HepG2 (cell line): Measurements from ENCODE around the gene DHRS7. TPM values are rescaled to one million over a fixed set of nuclear protein-coding genes. Genes with fewer than 3 reads are reported as not detected.

ENCODE experiments used
- ATAC-seq: fragments of 200-7000 bp; cut with Tn5 transposase; 3 replicates; pipeline ENCODE4 v1.9.1; 2020; ENCODE audit warnings: mild to moderate bottlenecking, moderate library complexity
- BruUV-seq: library from RNA; stranded (reverse); fragments of 400-500 nt; replicated peaks from 2 replicates; lab custom pipeline; 2021; lab: Mats Ljungman, UMichigan
- CTCF ChIA-PET: fragments of 300-600 bp; formaldehyde crosslinking; extraction: SDS; loops from one replicate; lab custom pipeline; 2021; ENCODE audit warnings: low total read pairs, inconsistent platforms, low intra/inter-chr PET ratio; lab: Yijun Ruan, JAX
- POLR2A ChIA-PET: fragments of 350-600 bp; sonication (Branson Sonifier 250); formaldehyde crosslinking; loops from one replicate; lab custom pipeline; 2020; ENCODE audit warnings: antibody characterized with exemption, inconsistent platforms; lab: Yijun Ruan, JAX
- DNase-seq: peaks from one replicate; pipeline ENCODE4 v3.0.0-alpha.2; 2015; ENCODE audit warnings: low spot score
- FAIRE-seq: peaks from 3 replicates; lab custom pipeline; 2011; peaks lifted over from hg19 to GRCh38; lab: Jason Lieb, UNC
- H2AFZ ChIP-seq: one replicate; pipeline ENCODE4 v1.6.1; 2011; ENCODE audit warnings: low read length, inconsistent platforms
- H3K27ac ChIP-seq: fragments of 300-600 bp; 3 replicates; pipeline ENCODE4 v1.8.0; 2011; ENCODE audit warnings: mixed run types, mild to moderate bottlenecking, mixed read lengths, low read length, inconsistent platforms; ENCODE audit not compliant: insufficient read depth; ENCODE audit errors: extremely low read length
- H3K27me3 ChIP-seq, 2 experiments: fragments of 200-600 bp in 1 of 2; 2 replicates in 1 of 2; 3 replicates in 1 of 2; pipeline versions ENCODE4 v1.6.0 to v1.8.0; 2011; ENCODE audit warnings: low read length in 2 of 2, mild to moderate bottlenecking in 2 of 2, moderate library complexity in 2 of 2, inconsistent platforms in 1 of 2; ENCODE audit not compliant: insufficient read depth in 2 of 2, control insufficient read depth in 1 of 2
- H3K36me3 ChIP-seq, 2 experiments: fragments of 200-600 bp in 1 of 2; replicated peaks in 1 of 2; 2 replicates in 1 of 2; 3 replicates in 1 of 2; pipeline versions ENCODE4 v1.5.1 to v1.8.0; 2011; ENCODE audit warnings: low read length in 2 of 2, inconsistent platforms in 1 of 2; ENCODE audit not compliant: insufficient read depth in 2 of 2, control insufficient read depth in 1 of 2
- H3K4me1 ChIP-seq: 2 replicates; pipeline ENCODE4 v1.5.1; 2012; ENCODE audit warnings: low read length, inconsistent platforms; ENCODE audit not compliant: insufficient read depth
- H3K4me2 ChIP-seq: 2 replicates; pipeline ENCODE4 v1.6.0; 2011; ENCODE audit warnings: low read depth, low read length, inconsistent platforms
- H3K4me3 ChIP-seq, 3 experiments: fragments of 200-600 bp in 1 of 3; sonication (generic), shearing (Covaris generic) in 1 of 3; replicated peaks in 1 of 3; 2 replicates each; pipeline ENCODE4 v1.5.1; 2011 to 2016; ENCODE audit warnings: low read length in 3 of 3, inconsistent platforms in 2 of 3, low read depth in 2 of 3, mild to moderate bottlenecking in 2 of 3, control low read depth in 1 of 3, mixed read lengths in 1 of 3; ENCODE audit not compliant: insufficient read depth in 1 of 3
- H3K79me2 ChIP-seq: one replicate; pipeline ENCODE4 v1.6.1; 2011; ENCODE audit warnings: low read length, inconsistent platforms; ENCODE audit not compliant: insufficient read depth
- H3K9ac ChIP-seq: 2 replicates; pipeline ENCODE4 v1.6.0; 2011; ENCODE audit warnings: mild to moderate bottlenecking, low read depth, low read length, inconsistent platforms; ENCODE audit not compliant: insufficient read depth
- H3K9me3 ChIP-seq: 2 replicates; pipeline ENCODE4 v1.5.1; 2012; ENCODE audit warnings: mild to moderate bottlenecking, low read length
- H4K20me1 ChIP-seq: 2 replicates; pipeline ENCODE4 v1.6.0; 2011; ENCODE audit warnings: inconsistent platforms, mild to moderate bottlenecking, low read length, moderate library complexity; ENCODE audit not compliant: insufficient read depth
- CREB1 ChIP-seq, 2 experiments: fragments of 450-650 bp in 1 of 2; IDR thresholded peaks; 2 replicates each; pipeline ENCODE4 v1.6.1; 2016 to 2017; ENCODE audit warnings: control low read depth in 1 of 2, mild to moderate bottlenecking in 1 of 2, missing compliant biosample characterization in 1 of 2, missing genetic modification characterization in 1 of 2
- ZMYM2 ChIP-seq: sonication (generic); formaldehyde crosslinking; IDR thresholded peaks from 2 replicates; pipeline ENCODE4 v1.8.0; 2022; ENCODE audit warnings: mild to moderate bottlenecking, missing genetic modification reagents
- ZNF891 ChIP-seq: sonication (generic); formaldehyde crosslinking; IDR thresholded peaks from 2 replicates; pipeline ENCODE4 v1.5.0; 2020; ENCODE audit warnings: mild to moderate bottlenecking, missing genetic modification reagents
- WGBS: methylation state at CpG from one replicate; pipeline ENCODE4 v1.1.6; 2017; ENCODE audit warnings: low lambda C conversion rate; 5-methylcytosine and 5-hydroxymethylcytosine counted together
- in situ Hi-C: cut with HindIII; loops from 2 replicates; pipeline ENCODE4 v1.10.0; 2017; ENCODE audit warnings: low pct_unique_long_range_greater_than_20kb; ENCODE audit not compliant: extremely low pct_ligation_motif_present
- intact Hi-C: fragments of 100-400 bp; cut with micrococcal nuclease; formaldehyde crosslinking; loops from one replicate; pipeline ENCODE4 v1.10.0; 2022; ENCODE audit not compliant: unreplicated experiment
- polyA plus RNA-seq, 8 experiments: library from polyadenylated mRNA; depleted of rRNA in 3 of 8; stranded (reverse) in 7 of 8; unstranded in 1 of 8; fragments of >200 nt; fragmentation: Illumina TruSeq in 4 of 8; extraction: Trizol in 4 of 8; gene quantifications; 2 replicates each; pipeline versions ENCODE4 v1.2.1 to v1.2.3, GENCODE V29; 2011 to 2016; ENCODE audit warnings: low read depth in 4 of 8, missing spikeins in 1 of 8, mixed read lengths in 1 of 8; ENCODE audit not compliant: insufficient read depth in 1 of 8
- total RNA-seq, 5 experiments: library from RNA; depleted of rRNA; stranded (reverse); fragments of >200 nt; fragmentation: Illumina TruSeq; extraction: Trizol; gene quantifications; 2 replicates each; pipeline ENCODE4 v1.2.3, GENCODE V29; 2016; ENCODE audit warnings: low read depth in 1 of 5
- TF ChIP-seq, protein P1 (sequence below): sonication (generic); formaldehyde crosslinking; IDR thresholded peaks from 2 replicates; pipeline ENCODE4 v1.4.0; 2020; ENCODE audit warnings: missing genetic modification reagents
- TF ChIP-seq, protein P2 (sequence below): sonication (generic); formaldehyde crosslinking; IDR thresholded peaks from 2 replicates; pipeline ENCODE4; 2020; ENCODE audit warnings: missing genetic modification reagents, mild to moderate bottlenecking, borderline replicate concordance

The DHRS7 gene
- total and polyA plus RNA-seq, 2 of the 13 experiments (the other 11 are each of a cell fraction or from before 2014, with no cell fraction given) = 20.8 to 44.4 TPM

DNA sequence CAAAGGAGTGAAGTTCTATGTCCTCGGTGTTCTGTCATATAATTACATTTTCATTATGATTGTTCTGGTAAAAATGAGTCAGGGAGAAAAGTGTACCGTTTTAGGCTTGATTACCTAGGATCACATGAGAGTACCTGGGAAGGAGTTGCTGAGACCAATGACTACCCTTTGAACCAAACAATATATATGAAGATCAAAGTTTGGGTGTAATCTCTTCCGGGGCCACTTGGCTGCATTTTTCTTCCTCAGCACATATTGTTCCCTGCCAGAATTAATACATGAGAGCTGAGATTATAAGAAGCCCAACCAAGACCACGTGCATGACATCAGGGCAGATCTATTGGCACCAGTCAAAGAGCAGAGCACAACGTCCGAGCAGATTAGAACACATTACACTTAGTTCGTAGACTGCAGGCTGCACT, 41.1 kb upstream of the DHRS7 start (continued):
- TF ChIP-seq, protein P1, sequence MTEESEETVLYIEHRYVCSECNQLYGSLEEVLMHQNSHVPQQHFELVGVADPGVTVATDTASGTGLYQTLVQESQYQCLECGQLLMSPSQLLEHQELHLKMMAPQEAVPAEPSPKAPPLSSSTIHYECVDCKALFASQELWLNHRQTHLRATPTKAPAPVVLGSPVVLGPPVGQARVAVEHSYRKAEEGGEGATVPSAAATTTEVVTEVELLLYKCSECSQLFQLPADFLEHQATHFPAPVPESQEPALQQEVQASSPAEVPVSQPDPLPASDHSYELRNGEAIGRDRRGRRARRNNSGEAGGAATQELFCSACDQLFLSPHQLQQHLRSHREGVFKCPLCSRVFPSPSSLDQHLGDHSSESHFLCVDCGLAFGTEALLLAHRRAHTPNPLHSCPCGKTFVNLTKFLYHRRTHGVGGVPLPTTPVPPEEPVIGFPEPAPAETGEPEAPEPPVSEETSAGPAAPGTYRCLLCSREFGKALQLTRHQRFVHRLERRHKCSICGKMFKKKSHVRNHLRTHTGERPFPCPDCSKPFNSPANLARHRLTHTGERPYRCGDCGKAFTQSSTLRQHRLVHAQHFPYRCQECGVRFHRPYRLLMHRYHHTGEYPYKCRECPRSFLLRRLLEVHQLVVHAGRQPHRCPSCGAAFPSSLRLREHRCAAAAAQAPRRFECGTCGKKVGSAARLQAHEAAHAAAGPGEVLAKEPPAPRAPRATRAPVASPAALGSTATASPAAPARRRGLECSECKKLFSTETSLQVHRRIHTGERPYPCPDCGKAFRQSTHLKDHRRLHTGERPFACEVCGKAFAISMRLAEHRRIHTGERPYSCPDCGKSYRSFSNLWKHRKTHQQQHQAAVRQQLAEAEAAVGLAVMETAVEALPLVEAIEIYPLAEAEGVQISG (CRISPR knock-in tag) = no peak
- TF ChIP-seq ZMYM2 (CRISPR knock-in tag) = no peak
- TF ChIP-seq, protein P2, sequence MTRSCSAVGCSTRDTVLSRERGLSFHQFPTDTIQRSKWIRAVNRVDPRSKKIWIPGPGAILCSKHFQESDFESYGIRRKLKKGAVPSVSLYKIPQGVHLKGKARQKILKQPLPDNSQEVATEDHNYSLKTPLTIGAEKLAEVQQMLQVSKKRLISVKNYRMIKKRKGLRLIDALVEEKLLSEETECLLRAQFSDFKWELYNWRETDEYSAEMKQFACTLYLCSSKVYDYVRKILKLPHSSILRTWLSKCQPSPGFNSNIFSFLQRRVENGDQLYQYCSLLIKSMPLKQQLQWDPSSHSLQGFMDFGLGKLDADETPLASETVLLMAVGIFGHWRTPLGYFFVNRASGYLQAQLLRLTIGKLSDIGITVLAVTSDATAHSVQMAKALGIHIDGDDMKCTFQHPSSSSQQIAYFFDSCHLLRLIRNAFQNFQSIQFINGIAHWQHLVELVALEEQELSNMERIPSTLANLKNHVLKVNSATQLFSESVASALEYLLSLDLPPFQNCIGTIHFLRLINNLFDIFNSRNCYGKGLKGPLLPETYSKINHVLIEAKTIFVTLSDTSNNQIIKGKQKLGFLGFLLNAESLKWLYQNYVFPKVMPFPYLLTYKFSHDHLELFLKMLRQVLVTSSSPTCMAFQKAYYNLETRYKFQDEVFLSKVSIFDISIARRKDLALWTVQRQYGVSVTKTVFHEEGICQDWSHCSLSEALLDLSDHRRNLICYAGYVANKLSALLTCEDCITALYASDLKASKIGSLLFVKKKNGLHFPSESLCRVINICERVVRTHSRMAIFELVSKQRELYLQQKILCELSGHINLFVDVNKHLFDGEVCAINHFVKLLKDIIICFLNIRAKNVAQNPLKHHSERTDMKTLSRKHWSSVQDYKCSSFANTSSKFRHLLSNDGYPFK (CRISPR knock-in tag) = no peak

DNA sequence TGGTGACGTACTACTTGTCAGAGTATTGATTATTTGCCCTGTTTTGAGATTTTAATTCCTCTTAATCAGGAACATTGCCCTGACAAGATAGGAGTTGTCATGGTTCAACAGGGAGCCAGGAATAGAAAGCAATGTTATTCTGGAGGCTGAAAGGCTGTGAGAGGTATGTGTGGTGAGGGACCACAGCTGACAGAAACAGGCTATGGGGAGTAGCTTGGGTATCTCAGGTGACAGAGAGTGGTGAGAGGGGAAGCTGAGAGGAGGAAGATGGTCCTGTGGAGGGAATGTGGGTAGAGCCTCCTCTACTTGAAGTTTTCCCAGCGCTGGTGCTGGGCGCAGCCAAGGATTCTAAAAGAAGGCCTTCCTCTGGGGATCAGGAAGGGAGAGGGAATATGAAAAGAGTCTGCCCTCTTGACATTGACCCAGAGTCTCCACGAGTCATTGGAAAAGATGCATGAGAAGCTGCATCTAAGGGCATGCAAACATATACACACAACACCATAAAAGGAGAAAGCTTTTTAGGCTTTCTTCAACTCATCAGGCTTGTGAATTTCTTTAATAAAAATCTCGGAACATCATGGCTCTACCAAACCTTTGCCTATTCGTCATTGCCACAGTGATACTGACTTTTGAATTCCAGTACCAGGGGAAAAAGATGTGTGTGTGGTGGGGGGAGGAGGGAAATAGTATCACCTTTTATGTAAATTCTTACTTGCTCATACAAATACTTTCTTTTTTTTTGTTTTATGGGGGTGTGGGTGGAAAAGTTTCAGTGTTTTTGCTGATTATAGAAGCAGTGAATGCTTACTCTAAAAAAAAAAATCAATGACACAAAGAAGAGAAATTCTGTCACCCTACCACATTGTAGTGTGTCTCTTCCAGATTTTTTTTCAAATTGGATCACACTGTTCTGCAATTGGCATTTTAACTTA, 39.9 kb upstream of the DHRS7 start:
- Histone ChIP-seq H3K27ac (no peak overlapping the region), H3K79me2 (no peaks in the 10 kb centered on the region), H4K20me1 (no peaks in the 10 kb centered on the region), H3K4me3 (no peak overlapping the region), H3K4me2 (no peak overlapping the region), H2AFZ (no peak overlapping the region), H3K27me3 (no peaks in the 10 kb centered on the region), H3K4me1 (no peaks in the 10 kb centered on the region), H3K9ac (no peak overlapping the region), H3K36me3 (no peaks in the 10 kb centered on the region), H3K9me3 (no peaks in the 10 kb centered on the region)
- no peak for DNase-seq
- CTCF ChIA-PET = no interaction called here
- BruUV-seq = no TSS peak
- FAIRE-seq = no peak
- in situ Hi-C loops = no loop called here
- no peak for ATAC-seq
- POLR2A ChIA-PET = no interaction called here
- intact Hi-C loops = no loop called here
- WGBS = 35% methylated on average over 6 of the region's 6 CpGs
- TF ChIP-seq ZNF891 (CRISPR knock-in tag) (no peak), CREB1 (IDR thresholded peaks at IDR 0.05) (0 out of 2 replicates have a peak, but pooled peaks have one; percentile 46), CREB1 (CRISPR knock-in tag; IDR thresholded peaks at IDR 0.05) (no peak)
